Keratinocyte (primary cell): Measurements from ENCODE around the gene NELL1.

Experiments
- CTCF ChIP-seq, 3 experiments: IDR thresholded peaks in 1 of 3; conservative IDR thresholded peaks in 1 of 3; optimal IDR thresholded peaks in 1 of 3; 2 replicates in 2 of 3; 3 replicates in 1 of 3; pipeline versions ENCODE3 to v1.5.1; 2011; ENCODE audit warnings: low read length in 3 of 3, mild to moderate bottlenecking in 3 of 3, moderate library complexity in 2 of 3, control low read depth in 1 of 3, inconsistent platforms in 1 of 3; ENCODE audit not compliant: insufficient read depth in 2 of 3; ENCODE audit errors: extremely low read depth in 1 of 3
- EZH2 ChIP-seq: IDR thresholded peaks from one replicate; pipeline ENCODE4 v1.6.1; 2012; ENCODE audit warnings: inconsistent platforms, mild to moderate bottlenecking, low read length, moderate library complexity

DNA sequence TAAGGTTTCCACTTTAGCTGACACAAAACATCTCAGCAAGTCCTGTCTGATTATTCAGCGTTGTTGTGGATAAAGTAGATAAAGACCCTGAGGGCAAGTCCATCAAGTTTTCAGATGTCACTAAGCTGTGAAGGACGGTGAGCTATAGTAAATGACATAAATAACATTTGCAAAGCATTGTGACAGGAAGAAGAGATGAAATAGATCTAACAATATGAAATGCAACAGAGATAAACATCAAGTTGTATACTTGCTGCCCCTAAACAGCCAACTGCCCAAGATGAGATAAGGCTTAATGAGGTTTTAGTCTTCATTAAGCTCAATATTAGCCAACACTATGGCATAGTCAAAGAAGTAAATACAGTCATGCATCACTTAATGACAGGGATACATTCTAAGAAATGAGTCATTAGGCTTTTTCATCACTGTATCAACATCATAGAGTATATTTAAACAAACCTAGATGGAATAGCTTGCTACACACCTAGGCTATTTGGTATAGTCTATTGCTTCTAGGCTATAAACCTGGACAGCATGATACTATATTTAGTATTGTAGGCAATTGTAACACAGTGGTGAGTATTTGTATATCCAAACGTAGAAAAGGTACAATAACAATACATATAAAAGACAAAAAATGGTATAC is 898.4 kb downstream of the NELL1 start:
- TF ChIP-seq CTCF (optimal IDR thresholded peaks at IDR 0.05 in 1 of 3, IDR thresholded peaks at IDR 0.05 in 1 of 3, conservative IDR thresholded peaks at IDR 0.05 in 1 of 3; ENCODE audit: extremely low read depth in 1 of 3, insufficient read depth in 2 of 3, low read length in 3 of 3) (no peak), EZH2 (no peak)
